Gastrocnemius medialis (tissue), 4 donors: ENCODE data around the gene ATP6V1B1. TPM values are rescaled to one million over a fixed set of nuclear protein-coding genes. Genes with fewer than 3 reads are reported as not detected.

ENCODE experiments used
- ATAC-seq, 2 donors: fragments of 150-250 bp; one replicate each; pipeline ENCODE4 v1.9.1; 2016
- DNase-seq, 2 donors: peaks; one replicate each; pipeline ENCODE4 v3.0.0-alpha.2; 2019
- H3K27ac ChIP-seq, 4 donors: fragments of 200-600 bp; sonication (generic); 1 replicate in 1 of 4; 2 replicates in 3 of 4; pipeline ENCODE4 v1.5.1; 2016 to 2018; ENCODE audit warnings: mild to moderate bottlenecking in 2 of 4, moderate library complexity in 1 of 4
- H3K27me3 ChIP-seq, 3 donors: fragments of 200-600 bp; sonication (generic) in 2 of 3; 1 replicate in 1 of 3; 2 replicates in 2 of 3; pipeline versions ENCODE4 v1.5.1 to v1.6.0; 2016 to 2019; ENCODE audit warnings: mild to moderate bottlenecking in 1 of 3, moderate library complexity in 1 of 3
- H3K36me3 ChIP-seq, 2 donors: fragments of 200-600 bp; sonication (generic) in 1 of 2; one replicate each; pipeline ENCODE4 v1.5.1; 2017 to 2018
- H3K4me1 ChIP-seq, 2 donors: fragments of 200-600 bp; sonication (generic) in 1 of 2; one replicate each; pipeline ENCODE4 v1.5.1; 2016 to 2017; ENCODE audit warnings: mild to moderate bottlenecking in 2 of 2
- H3K4me3 ChIP-seq, 4 donors: fragments of 200-600 bp; sonication (generic) in 3 of 4; 1 replicate in 1 of 4; 2 replicates in 3 of 4; pipeline ENCODE4 v1.5.1; 2016 to 2019; ENCODE audit warnings: mild to moderate bottlenecking in 2 of 4
- H3K9me3 ChIP-seq, 3 donors: fragments of 200-600 bp; sonication (generic) in 2 of 3; 1 replicate in 1 of 3; 2 replicates in 2 of 3; pipeline ENCODE4 v1.5.1; 2016 to 2019
- POLR2A ChIP-seq, 2 donors: fragments of 450-650 bp; IDR thresholded peaks; one replicate each; pipeline ENCODE4 v1.6.1; 2017; ENCODE audit warnings: antibody characterized with exemption in 2 of 2, mild to moderate bottlenecking in 2 of 2, moderate library complexity in 2 of 2
- in situ Hi-C, 4 donors: fragments of 200-750 bp; cut with MboI; loops; one replicate each; pipeline versions ENCODE4 v1.15.0 to v1.8.0; 2017; ENCODE audit warnings: low sequenced_read_pairs in 4 of 4
- intact Hi-C: fragments of 100-400 bp; cut with DNase I; formaldehyde crosslinking; loops from one replicate; pipeline ENCODE4 v1.15.1; 2023; ENCODE audit warnings: low total_unique reads
- total RNA-seq, 4 donors: library from RNA; depleted of rRNA; stranded (reverse); fragments of >200 nt; gene quantifications; one replicate each; pipeline versions ENCODE4 v1.1.0 to v1.2.3, GENCODE V29; 2016
- TF ChIP-seq, protein P1 (sequence below), 5 experiments: fragments of 450-650 bp in 3 of 5; fragments of 200-600 bp in 2 of 5; sonication (generic) in 2 of 5; IDR thresholded peaks in 4 of 5; conservative IDR thresholded peaks in 1 of 5; 1 replicate in 4 of 5; 2 replicates in 1 of 5; pipeline ENCODE4 v1.5.1; 2016 to 2019; ENCODE audit warnings: antibody characterized with exemption in 5 of 5, mild to moderate bottlenecking in 3 of 5, moderate library complexity in 3 of 5

ATP6V1B1 gene
- total RNA-seq, 4 donors from 2014 or later: 2.3 TPM; not detected in 3

DNA sequence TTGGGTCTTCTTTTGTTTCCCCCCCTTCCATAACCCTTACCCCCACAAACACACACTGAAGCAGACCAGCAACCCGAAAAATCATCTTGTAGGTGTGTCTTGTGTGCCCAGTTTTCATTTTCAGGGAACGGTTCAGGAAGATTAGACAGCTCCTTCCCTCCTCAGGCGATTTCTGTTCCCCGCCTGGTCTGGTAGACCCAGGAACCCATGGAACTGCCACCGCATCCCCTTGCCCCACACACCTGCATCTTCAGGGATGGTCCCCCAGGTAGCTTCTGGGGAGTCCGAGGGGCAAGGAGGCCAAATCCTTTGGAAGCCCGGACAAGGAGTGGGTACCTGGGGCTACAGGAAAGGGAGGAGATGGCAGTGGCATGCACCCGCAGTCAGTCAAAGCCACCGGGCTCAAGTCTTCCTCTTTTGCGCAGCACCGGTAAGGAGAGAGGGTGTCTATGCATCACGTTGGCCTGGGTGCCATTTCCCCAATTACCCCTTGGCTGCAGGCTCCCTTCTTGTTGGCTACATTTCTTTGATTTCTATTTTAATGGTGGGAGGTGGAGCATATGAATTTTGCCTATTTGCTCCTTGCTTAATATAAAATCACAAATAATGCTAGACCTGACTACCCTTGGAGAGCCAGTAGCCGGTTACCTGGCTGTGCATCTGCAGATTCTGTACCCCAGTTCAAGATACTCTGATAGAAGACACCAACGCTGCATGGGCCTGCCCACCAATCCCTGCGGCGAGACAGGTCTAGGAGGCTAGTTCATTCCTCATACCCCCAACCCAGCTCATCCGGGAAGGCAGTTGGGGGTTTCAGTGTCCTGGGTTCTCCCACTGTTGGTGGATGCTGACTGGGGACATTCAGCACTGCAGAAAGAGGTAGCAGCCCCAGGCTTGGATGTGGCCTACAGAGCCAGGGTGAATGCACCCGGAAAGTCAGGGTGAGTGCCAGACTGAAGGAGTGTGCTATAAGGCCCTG is 30.0 kb upstream of the ATP6V1B1 start:
- Histone ChIP-seq H3K27me3 (peaks cover 55 to 89% (median 57%) of the 10 kb centered on the region in 3 donors), H3K4me1 (peaks cover 11 to 15% of the 10 kb centered on the region in 2 donors), H3K9me3 (no peaks in the 10 kb centered on the region), H3K36me3 (no peaks in the 10 kb centered on the region), H3K27ac (no peak overlapping the region), H3K4me3 (no peak overlapping the region)
- in situ Hi-C loops: no loop called here
- TF ChIP-seq POLR2A (IDR thresholded peaks at IDR 0.05): no peak
- TF ChIP-seq, protein P1, sequence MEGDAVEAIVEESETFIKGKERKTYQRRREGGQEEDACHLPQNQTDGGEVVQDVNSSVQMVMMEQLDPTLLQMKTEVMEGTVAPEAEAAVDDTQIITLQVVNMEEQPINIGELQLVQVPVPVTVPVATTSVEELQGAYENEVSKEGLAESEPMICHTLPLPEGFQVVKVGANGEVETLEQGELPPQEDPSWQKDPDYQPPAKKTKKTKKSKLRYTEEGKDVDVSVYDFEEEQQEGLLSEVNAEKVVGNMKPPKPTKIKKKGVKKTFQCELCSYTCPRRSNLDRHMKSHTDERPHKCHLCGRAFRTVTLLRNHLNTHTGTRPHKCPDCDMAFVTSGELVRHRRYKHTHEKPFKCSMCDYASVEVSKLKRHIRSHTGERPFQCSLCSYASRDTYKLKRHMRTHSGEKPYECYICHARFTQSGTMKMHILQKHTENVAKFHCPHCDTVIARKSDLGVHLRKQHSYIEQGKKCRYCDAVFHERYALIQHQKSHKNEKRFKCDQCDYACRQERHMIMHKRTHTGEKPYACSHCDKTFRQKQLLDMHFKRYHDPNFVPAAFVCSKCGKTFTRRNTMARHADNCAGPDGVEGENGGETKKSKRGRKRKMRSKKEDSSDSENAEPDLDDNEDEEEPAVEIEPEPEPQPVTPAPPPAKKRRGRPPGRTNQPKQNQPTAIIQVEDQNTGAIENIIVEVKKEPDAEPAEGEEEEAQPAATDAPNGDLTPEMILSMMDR (IDR thresholded peaks at IDR 0.05 in 4 of 5, conservative IDR thresholded peaks at IDR 0.05 in 1 of 5): no peak
- no peak for ATAC-seq
- intact Hi-C loops: no loop called here
- no peak for DNase-seq

DNA sequence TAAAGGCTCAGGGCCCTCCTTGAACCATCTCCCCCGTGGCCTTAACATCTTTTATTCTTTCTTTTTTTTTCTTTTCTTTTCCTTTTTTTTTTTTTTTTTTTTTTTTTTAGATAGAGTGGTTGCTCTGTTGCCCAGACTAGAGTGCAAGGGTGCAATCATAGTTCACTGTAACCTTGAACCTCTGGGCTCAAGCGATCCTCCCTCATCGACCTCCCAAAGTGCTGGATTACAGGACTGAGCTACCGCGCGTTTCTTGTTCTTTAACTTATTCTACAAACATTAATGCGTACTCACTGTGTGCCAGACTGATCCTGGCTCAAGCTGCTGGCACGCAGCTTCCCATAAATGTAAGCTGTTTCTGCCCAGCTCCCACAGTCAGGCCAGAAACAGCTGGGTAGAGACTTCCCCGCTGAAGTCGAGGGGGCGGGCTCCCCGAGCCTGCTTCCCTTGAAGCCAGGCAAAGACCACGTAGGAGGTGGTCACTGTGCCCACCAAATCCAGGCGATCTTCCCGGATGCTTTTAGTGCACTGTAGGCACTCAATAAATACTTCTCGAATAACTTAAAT is 29.2 kb upstream of the ATP6V1B1 start:
- no peaks in the 10 kb centered on the region for H3K36me3 ChIP-seq
- H3K27me3 ChIP-seq: peaks cover 47 to 89% (median 51%) of the 10 kb centered on the region in 3 donors
- H3K27ac ChIP-seq: no peak overlapping the region
- peaks cover 4 to 7% of the 10 kb centered on the region in 2 donors for H3K4me1 ChIP-seq
- TF ChIP-seq, protein P1 (IDR thresholded peaks at IDR 0.05 in 4 of 5, conservative IDR thresholded peaks at IDR 0.05 in 1 of 5): no peak
- no peak for TF ChIP-seq POLR2A (IDR thresholded peaks at IDR 0.05)
- in situ Hi-C loops (no loop called here), intact Hi-C loops (no loop called here)
- ATAC-seq (no peak), DNase-seq (no peak)
- no peak overlapping the region for H3K4me3 ChIP-seq
- H3K9me3 ChIP-seq: no peaks in the 10 kb centered on the region

DNA sequence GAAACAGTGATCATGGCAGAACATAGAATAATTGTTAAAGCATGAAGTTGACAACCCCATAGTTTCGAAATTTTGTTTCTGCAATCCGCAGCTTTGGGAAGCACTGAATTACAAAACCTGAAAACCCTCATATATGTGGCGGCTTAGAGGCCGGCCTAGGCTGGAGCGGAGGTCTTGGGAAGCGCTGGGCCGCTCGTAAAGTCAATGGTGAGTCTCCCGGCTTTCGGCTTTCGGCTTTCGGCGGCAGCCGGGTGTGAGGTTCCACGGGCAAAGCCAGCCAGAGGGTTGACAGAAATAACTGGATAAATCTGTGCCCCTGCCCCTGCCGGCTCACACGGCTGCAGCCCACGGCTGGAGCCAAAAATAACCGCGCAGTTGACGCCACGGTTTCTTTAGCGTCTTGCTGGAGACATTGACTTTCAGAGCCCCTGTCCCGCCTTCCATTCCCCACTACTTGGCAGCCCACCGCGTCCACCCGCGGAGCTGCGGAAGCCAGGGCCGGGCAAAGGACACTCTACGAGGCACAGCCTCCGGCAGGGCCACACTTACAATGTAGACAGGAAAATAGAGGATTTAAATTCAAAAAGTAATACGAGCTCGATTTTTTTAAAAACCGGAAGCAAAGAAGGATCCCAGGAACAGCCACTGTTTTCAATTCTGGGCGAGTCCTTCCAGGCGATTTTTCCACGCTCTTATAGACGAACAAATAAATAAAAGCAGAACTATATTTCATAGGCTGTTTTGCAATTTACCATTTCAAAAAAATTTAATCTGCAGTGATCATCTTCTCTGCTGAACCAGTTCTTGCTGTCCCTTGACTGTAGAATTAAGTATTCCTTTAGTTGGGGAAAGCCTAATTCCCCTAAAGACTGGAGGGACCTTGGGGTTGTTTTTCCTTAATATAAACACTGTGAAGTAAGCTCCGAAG is 28.3 kb upstream of the ATP6V1B1 start:
- in situ Hi-C loops: no loop called here
- DNase-seq: no peak
- ATAC-seq: no peak
- Histone ChIP-seq H3K27me3 (peaks cover 38 to 82% (median 42%) of the 10 kb centered on the region in 3 donors), H3K9me3 (no peaks in the 10 kb centered on the region), H3K36me3 (no peaks in the 10 kb centered on the region), H3K4me3 (peak overlapping the region in 2 of 4 donors; percentile 3 to 32), H3K4me1 (no peaks in the 10 kb centered on the region), H3K27ac (no peak overlapping the region)
- TF ChIP-seq POLR2A (IDR thresholded peaks at IDR 0.05): no peak
- intact Hi-C loops: no loop called here

DNA sequence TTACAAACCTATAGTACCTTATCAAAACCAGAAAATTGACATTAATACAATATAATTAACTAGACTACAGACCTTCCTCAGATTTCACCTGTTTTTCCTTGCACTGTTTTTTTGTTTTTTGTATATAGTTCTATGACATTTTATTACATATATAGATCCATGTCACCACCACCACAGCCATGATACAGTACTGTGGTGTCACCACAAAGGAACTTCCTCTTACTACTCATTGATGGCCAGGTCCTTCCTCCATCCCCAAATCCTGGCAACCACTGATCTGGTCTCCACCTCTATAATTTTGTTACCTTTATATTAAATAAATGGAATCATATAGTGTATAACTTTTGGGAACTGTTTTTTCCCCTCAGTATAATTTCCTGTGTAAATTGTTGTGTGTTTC is 19.4 kb upstream of the ATP6V1B1 start:
- in situ Hi-C loops (loop anchor here in 2 of 4 donors (10.0 kb wide), 1 partner anchor 51 kb away; no protein-coding TSS in a partner anchor), intact Hi-C loops (no loop called here)
- H3K27me3 ChIP-seq: peaks cover 0 to 8% (median 0%) of the 10 kb centered on the region in 3 donors
- TF ChIP-seq, protein P1 (IDR thresholded peaks at IDR 0.05 in 4 of 5, conservative IDR thresholded peaks at IDR 0.05 in 1 of 5): no peak
- TF ChIP-seq POLR2A (IDR thresholded peaks at IDR 0.05): no peak
- no peak for DNase-seq
- no peak for ATAC-seq
- no peaks in the 10 kb centered on the region for H3K36me3 ChIP-seq
- H3K27ac ChIP-seq: no peak overlapping the region
- no peaks in the 10 kb centered on the region for H3K9me3 ChIP-seq
- H3K4me3 ChIP-seq: no peak overlapping the region
- no peaks in the 10 kb centered on the region for H3K4me1 ChIP-seq
